Measurements from ENCODE around the gene ARHGEF18.

GRCh38 chr19:7331446-7331845 lies 17.3 kb upstream of the ARHGEF18 start:
- TF ChIP-seq POLR2A (IDR thresholded peaks at IDR 0.05; ENCODE audit: low read length) (no peak), GATA1 (IDR thresholded peaks at IDR 0.05; ENCODE audit: low read depth, low read length) (no peak)

Data from erythroblast (primary cell).